GM19035 (cell line): ENCODE data around the gene CALML4.
"Not testable (repeated sequence)": the region's sequence is repeated elsewhere in the genome, so short reads cannot be mapped to it uniquely, and the experiment has no call there.

Source experiments
- ATAC-seq: cut with Tn5 transposase; IDR thresholded peaks from one replicate; pipeline ENCODE4 v1.9.1; 2021; ENCODE audit not compliant: unreplicated experiment

CALML4 gene

GRCh38 chr15:68192804-68193486 is 12.2 kb downstream of the CALML4 start:
- no peak for ATAC-seq

GRCh38 chr15:68192117-68192516 is 13.0 kb downstream of the CALML4 start:
- no peak for ATAC-seq

- ATAC-seq: no peak
These were observed 13.6 kb downstream of the CALML4 start for GRCh38 chr15:68191555-68191954.

- ATAC-seq: no peak
These were observed 15.1 kb downstream of the CALML4 start for GRCh38 chr15:68190048-68190447.

- ATAC-seq: no peak
These were observed 16.5 kb downstream of the CALML4 start for GRCh38 chr15:68188647-68189046.

GRCh38 chr15:68187559-68187958 is 17.6 kb downstream of the CALML4 start:
- ATAC-seq: no peak

- no peak for ATAC-seq
These were observed 18.3 kb downstream of the CALML4 start for GRCh38 chr15:68186671-68187397.

GRCh38 chr15:68184616-68185480 is 20.3 kb downstream of the CALML4 start:
- ATAC-seq: no peak

- ATAC-seq: no peak
These were observed 21.4 kb downstream of the CALML4 start for GRCh38 chr15:68183616-68184315.

- ATAC-seq: no peak
These were observed 27.4 kb downstream of the CALML4 start for GRCh38 chr15:68177742-68178141.

GRCh38 chr15:68176601-68177000 is 28.5 kb downstream of the CALML4 start:
- no peak for ATAC-seq

- ATAC-seq: no peak
These were observed 29.6 kb downstream of the CALML4 start for GRCh38 chr15:68175526-68175925.

GRCh38 chr15:68173119-68173518 is 32.0 kb downstream of the CALML4 start:
- ATAC-seq: no peak

- ATAC-seq: not testable (repeated sequence)
These were observed 33.1 kb downstream of the CALML4 start for GRCh38 chr15:68172037-68172436.

GRCh38 chr15:68166847-68167246 is 38.3 kb downstream of the CALML4 start:
- no peak for ATAC-seq

GRCh38 chr15:68163191-68163590 is 41.9 kb downstream of the CALML4 start:
- ATAC-seq: no peak

GRCh38 chr15:68158046-68158628 is 47.0 kb downstream of the CALML4 start:
- no peak for ATAC-seq

- no peak for ATAC-seq
These were observed 48.1 kb downstream of the CALML4 start for GRCh38 chr15:68157074-68157473.

GRCh38 chr15:68154923-68155559 is 50.1 kb downstream of the CALML4 start:
- ATAC-seq: no peak

- no peak for ATAC-seq
These were observed 52.8 kb downstream of the CALML4 start for GRCh38 chr15:68152342-68152741.
